Measurements from ENCODE around the gene TMEM272.

TMEM272 gene

GRCh38 chr13:51849145-51850101 is 4.4 kb upstream of the TMEM272 start:
- FAIRE-seq, result no peak

GRCh38 chr13:51848674-51849073 is 3.7 kb upstream of the TMEM272 start:
- no peak for FAIRE-seq

GRCh38 chr13:51846756-51847155 is 1.8 kb upstream of the TMEM272 start:
- no peak for FAIRE-seq

- FAIRE-seq, result no peak
Observed at GRCh38 chr13:51845574-51846318, 769 bp upstream of the TMEM272 start.

GRCh38 chr13:51843529-51843928 is 1.4 kb downstream of the TMEM272 start:
- no peak for FAIRE-seq

- FAIRE-seq, result no peak
Observed at GRCh38 chr13:51841732-51842131, 3.2 kb downstream of the TMEM272 start.

- no peak for FAIRE-seq
Observed at GRCh38 chr13:51840917-51841316, 4.1 kb downstream of the TMEM272 start.

- no peak for FAIRE-seq
Observed at GRCh38 chr13:51839711-51840540, 5.1 kb downstream of the TMEM272 start.

GRCh38 chr13:51838240-51838846 is 6.6 kb downstream of the TMEM272 start:
- no peak for FAIRE-seq

- no peak for FAIRE-seq
Observed at GRCh38 chr13:51837016-51837415, 8.0 kb downstream of the TMEM272 start.

- no peak for FAIRE-seq
Observed at GRCh38 chr13:51834581-51835171, 10.3 kb downstream of the TMEM272 start.

GRCh38 chr13:51833980-51834379 is 11.0 kb downstream of the TMEM272 start:
- FAIRE-seq, result no peak

GRCh38 chr13:51832471-51833152 is 12.4 kb downstream of the TMEM272 start:
- FAIRE-seq, result no peak

- FAIRE-seq, result no peak
Observed at GRCh38 chr13:51831519-51831918, 13.5 kb downstream of the TMEM272 start.

GRCh38 chr13:51829568-51829899 is 15.4 kb downstream of the TMEM272 start:
- FAIRE-seq, result no peak

- FAIRE-seq, result no peak
Observed at GRCh38 chr13:51828730-51829567, 16.0 kb downstream of the TMEM272 start.

GRCh38 chr13:51827254-51827653 is 17.7 kb downstream of the TMEM272 start:
- no peak for FAIRE-seq

- no peak for FAIRE-seq
Observed at GRCh38 chr13:51826606-51827005, 18.4 kb downstream of the TMEM272 start.

GRCh38 chr13:51825681-51826254 is 19.2 kb downstream of the TMEM272 start:
- no peak for FAIRE-seq

GRCh38 chr13:51825165-51825592 is 19.8 kb downstream of the TMEM272 start:
- FAIRE-seq, result no peak

Data from TTC549 (cell line).